ENCODE data around the gene HOXD11. TPM values are rescaled to one million over a fixed set of nuclear protein-coding genes. Genes with fewer than 3 reads are reported as not detected.

Gene HOXD11
- total RNA-seq, 1 experiment from 2014 or later, result not detected

GRCh38 chr2:176081837-176082524 lies 25.1 kb upstream of the HOXD11 start (continued):
- TF ChIP-seq AR (CRISPR knock-in tag; IDR thresholded peaks at IDR 0.05) (no peak), ZMAT4 (CRISPR knock-in tag; IDR thresholded peaks at IDR 0.05) (no peak), ZBTB21 (CRISPR knock-in tag; IDR thresholded peaks at IDR 0.05; ENCODE audit: borderline replicate concordance) (no peak)

- Mint-ChIP-seq H3K4me1 (peaks cover 53% of the 10 kb centered on the region), H3K27me3 (ENCODE audit: low read depth) (peaks cover 98% of the 10 kb centered on the region), H3K27ac (no peak overlapping the region), H3K9me3 (no peaks in the 10 kb centered on the region), H3K4me3 (peak overlapping the region; percentile 46), H3K36me3 (peaks cover 3% of the 10 kb centered on the region; the same call in 1 of the 2 replicates)
- ChIA-PET POLR2A (no interaction called here), CTCF (interaction anchor here (1.0 to 4.6 kb wide), 4 partner anchors 15 to 569 kb away, joined by 3 to 56 read pairs (median 4); partner anchors contain the start of gene LNPK)
- no peak for TF ChIP-seq ZBTB21 (CRISPR knock-in tag; IDR thresholded peaks at IDR 0.05; ENCODE audit: borderline replicate concordance)
- TF ChIP-seq ARID4B (CRISPR knock-in tag; IDR thresholded peaks at IDR 0.05; ENCODE audit: borderline replicate concordance), result no peak
- TF ChIP-seq CBFB (CRISPR knock-in tag; IDR thresholded peaks at IDR 0.05; ENCODE audit: low read depth), result no peak
- no peak for TF ChIP-seq MAX (CRISPR knock-in tag; IDR thresholded peaks at IDR 0.05)
- no peak for TF ChIP-seq OVOL2 (CRISPR knock-in tag; IDR thresholded peaks at IDR 0.05; ENCODE audit: borderline replicate concordance)
- TF ChIP-seq MYBL2 (CRISPR knock-in tag; IDR thresholded peaks at IDR 0.05), result no peak
- TF ChIP-seq USF2 (CRISPR knock-in tag; IDR thresholded peaks at IDR 0.05), result no peak
- TF ChIP-seq JAZF1 (CRISPR knock-in tag; IDR thresholded peaks at IDR 0.05), result no peak
- TF ChIP-seq ATF6 (CRISPR knock-in tag; IDR thresholded peaks at IDR 0.05), result no peak
- no peak for TF ChIP-seq MXD4 (CRISPR knock-in tag; IDR thresholded peaks at IDR 0.05; ENCODE audit: borderline replicate concordance)
- no peak for TF ChIP-seq TEAD1 (CRISPR knock-in tag; IDR thresholded peaks at IDR 0.05)
- no peak for TF ChIP-seq USF1 (CRISPR knock-in tag; IDR thresholded peaks at IDR 0.05)
- no peak for TF ChIP-seq CDX4 (CRISPR knock-in tag; IDR thresholded peaks at IDR 0.05; ENCODE audit: borderline replicate concordance)
- TF ChIP-seq CREB1 (CRISPR knock-in tag; IDR thresholded peaks at IDR 0.05), result no peak
- TF ChIP-seq ZNF396 (CRISPR knock-in tag; IDR thresholded peaks at IDR 0.05; ENCODE audit: borderline replicate concordance), result no peak
- no peak for TF ChIP-seq TCF7 (CRISPR knock-in tag; IDR thresholded peaks at IDR 0.05; ENCODE audit: low read depth)
- TF ChIP-seq ZNF512 (CRISPR knock-in tag; IDR thresholded peaks at IDR 0.05; ENCODE audit: borderline replicate concordance), result no peak
- TF ChIP-seq ZNF423 (CRISPR knock-in tag; IDR thresholded peaks at IDR 0.05), result no peak
- TF ChIP-seq ESRRA (CRISPR knock-in tag; IDR thresholded peaks at IDR 0.05; ENCODE audit: borderline replicate concordance), result no peak
- ATAC-seq, result no peak
- no peak for DNase-seq (ENCODE audit: low spot score)
These were observed 24.6 kb upstream of the HOXD11 start for GRCh38 chr2:176082525-176082823.

All from WTC11 (cell line).